HL-60/S4 treated with phorbol 12-myristate 13-acetate at 8.2 ng/mL for 4 days and 3 days (cell line): Measurements from ENCODE around the gene GRIK4.
"Not testable (repeated sequence)": the region's sequence is repeated elsewhere in the genome, so short reads cannot be mapped to it uniquely, and the experiment has no call there.

Experiments used
- in situ Hi-C: fragments of 300-500 bp; cut with MboI; formaldehyde crosslinking; loops from 2 replicates; pipeline ENCODE4 v1.15.0; 2022; ENCODE audit warnings: low sequenced_read_pairs

The GRIK4 gene

DNA sequence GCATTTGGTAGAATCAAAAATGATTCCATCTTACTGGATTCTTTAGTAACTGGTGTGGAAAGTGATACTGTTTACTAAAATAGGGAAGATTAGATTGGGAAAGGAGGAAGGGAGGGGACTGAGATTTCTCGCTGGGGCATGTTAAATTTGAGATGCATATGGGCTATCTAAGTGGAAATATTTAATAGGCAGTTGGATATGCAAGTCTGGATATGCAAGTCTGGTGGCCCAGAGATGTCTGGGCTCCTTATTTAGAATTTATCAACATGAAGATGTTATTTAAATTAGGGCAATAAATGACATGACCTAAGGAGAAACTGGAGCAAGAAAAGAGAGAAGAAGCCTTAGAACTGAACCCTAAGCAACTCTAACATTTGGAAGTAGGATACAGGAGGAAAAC lies 495.4 kb downstream of the GRIK4 start:
- in situ Hi-C loops: no loop called here

DNA sequence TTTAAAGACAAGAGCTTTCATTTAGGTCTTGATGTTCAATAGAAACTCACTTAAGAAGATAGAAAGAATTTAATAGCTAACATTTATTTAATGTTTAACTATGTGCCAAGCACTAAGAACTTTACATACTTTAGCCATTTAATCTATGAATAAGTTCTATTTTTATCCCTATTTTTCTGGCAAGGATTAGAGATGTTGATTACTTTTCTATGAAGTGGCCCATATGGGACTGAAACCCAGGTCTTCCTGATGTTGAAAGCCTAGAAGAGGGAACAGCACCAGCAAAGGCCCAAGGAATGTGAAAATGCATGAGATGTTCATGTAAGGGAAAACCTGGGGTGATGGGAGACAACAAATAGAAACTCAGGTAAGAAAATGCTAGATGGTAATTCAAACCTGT lies 497.0 kb downstream of the GRIK4 start:
- in situ Hi-C loops: no loop called here

DNA sequence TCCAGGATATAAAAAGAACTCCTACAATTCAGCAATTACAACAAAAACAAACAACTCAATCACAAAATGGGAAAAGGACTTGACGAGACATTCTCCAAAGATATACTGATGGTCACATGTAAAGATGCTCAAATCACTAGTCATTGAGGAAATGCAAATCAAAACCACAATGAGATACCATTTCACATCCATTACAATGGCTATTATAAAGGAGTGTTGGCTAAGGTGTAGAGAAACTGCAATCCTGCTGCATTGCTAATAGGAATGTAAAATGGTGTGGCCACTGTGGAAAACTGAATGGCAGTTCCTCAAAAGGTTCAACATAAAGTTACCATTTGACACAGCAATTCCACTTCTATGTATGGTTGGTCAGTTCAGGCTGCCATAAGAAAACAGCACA lies 500.5 kb downstream of the GRIK4 start:
- in situ Hi-C loops: no loop called here

DNA sequence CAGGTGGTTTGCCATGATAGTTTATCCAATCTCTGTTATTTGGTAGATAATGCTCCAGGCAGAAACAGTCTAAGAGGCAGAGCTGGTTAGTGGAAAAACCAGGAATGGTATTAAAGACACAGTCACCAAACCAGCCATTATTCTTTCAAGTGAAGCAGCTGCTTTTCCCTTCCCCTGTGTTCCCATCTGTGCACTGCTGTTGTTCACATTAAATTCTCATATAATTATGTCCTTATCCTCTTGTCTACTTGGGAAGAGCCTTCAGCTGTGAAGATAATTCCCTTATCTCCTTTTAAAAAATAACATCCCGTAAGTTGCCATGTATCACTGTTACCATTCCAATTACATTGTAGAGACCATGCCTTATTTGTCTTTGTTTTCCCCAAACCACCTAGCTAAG lies 507.2 kb downstream of the GRIK4 start:
- in situ Hi-C loops: no loop called here

DNA sequence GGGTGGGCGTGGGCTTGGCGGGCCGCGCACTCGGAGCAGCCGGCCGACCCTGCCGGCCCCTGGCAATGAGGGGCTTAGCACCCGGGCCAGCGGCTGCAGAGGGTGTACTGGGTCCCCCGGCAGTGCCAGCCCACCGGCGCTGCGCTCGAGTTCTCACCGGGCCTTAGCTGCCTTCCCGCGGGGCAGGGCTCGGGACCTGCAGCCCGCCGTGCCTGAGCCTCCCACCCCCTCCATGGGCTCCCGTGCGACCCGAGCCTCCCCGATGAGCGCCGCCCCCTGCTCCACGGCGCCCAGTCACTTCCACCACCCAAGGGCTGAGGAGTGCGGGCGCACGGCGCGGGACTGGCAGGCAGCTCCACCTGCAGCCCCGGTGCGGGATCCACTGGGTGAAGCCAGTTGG lies 510.2 kb downstream of the GRIK4 start:
- in situ Hi-C loops: not testable (repeated sequence)

DNA sequence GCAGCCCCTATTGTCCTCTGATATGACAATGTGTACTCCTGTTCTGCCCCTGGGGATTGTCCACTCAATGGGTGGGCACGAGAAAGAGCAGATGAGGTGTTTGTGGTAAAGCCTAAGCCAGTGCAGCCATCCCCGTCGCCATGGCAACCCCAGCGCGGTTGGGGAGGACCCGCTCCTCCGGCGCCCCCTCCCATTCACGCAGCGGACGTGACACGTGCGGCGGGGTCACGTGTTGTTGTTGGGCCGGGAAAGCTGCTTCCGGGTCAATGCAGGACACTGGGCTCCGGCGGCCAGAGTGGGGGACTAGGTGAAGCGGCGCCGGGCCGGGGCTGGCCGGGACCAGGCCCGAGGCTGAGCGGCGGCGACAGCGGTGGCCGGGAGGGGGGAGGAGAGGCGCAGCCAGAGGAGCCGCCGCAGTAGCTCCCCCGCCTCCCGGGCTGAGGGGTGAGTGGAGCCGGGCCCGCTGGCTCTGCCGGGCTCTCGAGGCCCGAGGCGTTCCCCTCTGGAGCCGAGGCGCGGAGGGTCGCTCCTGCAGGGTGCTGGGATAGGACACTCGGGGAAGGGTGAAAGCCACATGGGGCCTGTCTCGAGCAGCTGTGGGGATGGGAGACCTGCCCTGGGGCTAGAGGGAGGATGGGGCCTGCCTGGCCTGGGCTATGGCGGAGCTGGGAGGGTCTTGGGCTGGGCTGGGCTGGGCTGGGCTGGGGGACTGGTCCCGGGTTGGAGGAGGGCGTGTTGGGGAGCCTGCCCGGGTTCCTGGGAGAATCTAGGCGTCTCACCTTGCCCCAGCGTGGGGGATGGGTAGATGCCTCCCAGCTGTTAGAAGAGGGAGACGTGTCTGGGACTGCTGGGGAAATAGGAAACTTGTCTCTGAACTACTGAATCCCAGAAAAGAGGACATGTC lies 512.6 kb downstream of the GRIK4 start, which contains the start of gene TBCEL:
TSS of gene TBCEL (plus strand) at position 255 of the 904 bp plus-strand sequence. CDS start 21,589 bp downstream, outside the sequence.
- in situ Hi-C loops: no loop called here

DNA sequence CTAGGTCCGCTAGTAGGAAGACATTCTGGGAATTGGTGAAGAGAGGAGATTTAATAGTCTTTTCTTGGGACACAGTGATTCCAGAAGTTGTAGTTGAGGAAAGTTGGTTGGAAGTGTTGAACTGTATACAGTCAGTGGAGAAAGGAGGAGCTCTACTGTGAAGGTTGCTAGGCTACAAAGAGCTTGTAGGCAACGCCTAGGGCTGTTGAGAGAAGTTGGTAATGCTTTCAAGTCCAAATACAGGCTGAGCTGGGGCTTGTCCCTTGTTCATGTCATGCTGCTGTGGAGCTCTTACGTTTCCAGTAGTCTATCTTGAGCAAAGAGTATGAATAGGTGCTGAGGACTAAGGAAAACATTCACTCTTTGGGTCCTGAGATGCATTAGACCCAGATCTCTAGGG lies 513.4 kb downstream of the GRIK4 start:
- in situ Hi-C loops: no loop called here

DNA sequence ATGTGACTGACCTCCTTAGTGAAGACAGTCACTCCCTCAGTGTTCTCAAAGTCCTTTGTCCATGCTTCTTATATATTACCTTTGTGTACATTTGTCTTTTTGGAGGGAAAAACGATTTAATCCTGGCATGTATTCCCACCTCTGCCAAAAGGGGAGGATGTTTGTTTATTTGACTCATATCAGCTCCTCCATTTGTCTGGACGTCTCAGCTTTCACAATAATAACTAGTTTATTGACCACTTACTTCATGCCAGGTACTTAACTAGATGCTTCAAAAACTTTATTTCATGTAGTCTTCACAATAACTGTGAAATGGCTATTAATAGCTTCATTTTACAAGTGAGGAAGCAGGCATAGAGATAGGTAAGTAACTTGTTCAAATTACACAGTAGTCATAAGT lies 517.6 kb downstream of the GRIK4 start:
- in situ Hi-C loops: no loop called here

DNA sequence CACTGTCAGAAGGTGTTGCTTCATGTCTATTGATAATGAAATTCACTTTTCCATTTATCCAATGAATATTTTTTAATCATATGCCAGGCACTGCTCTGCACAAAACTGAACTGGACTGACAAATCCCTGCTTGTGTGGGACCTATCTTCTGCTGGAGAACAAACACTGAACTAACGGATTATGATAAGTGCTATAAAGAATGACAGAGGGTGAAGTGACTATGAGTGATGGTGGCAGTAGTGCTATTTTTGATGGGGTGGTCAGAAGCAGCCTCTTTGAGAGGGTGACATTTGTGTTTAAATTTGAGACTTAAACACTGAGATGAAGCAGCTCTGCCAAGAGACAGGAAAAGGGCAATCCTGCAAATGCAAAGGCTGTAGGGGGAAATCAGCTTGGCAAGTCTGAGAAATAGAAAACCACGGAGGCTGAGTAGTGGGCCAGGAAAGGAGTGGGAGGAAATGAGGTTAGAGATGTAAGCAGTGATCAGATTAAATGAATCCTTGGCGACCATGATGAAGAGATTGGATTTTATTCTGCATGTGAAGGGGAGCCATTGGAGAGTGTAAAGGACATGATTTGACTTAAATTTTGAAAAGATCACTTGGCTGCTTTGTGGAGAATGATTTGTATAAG lies 518.4 kb downstream of the GRIK4 start:
- in situ Hi-C loops: no loop called here

DNA sequence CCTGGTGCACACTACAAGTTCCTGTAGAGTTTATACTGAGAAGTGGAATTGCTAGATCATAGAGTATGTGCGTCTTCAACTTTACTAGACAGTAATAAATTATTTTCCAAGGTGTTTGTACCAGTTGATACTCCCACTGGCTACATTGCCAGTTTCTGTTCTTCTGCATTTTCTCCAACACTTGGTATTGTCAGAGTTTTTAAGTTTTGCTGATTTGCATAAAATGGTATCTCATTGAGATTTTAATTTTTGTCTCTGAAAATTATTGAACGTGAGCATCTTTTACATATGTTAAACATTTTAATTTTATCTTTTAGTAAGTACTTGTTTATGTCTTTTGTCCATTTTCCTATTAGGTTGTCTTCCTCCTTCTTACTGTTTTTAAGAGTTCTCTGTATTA lies 519.6 kb downstream of the GRIK4 start:
- in situ Hi-C loops: no loop called here

DNA sequence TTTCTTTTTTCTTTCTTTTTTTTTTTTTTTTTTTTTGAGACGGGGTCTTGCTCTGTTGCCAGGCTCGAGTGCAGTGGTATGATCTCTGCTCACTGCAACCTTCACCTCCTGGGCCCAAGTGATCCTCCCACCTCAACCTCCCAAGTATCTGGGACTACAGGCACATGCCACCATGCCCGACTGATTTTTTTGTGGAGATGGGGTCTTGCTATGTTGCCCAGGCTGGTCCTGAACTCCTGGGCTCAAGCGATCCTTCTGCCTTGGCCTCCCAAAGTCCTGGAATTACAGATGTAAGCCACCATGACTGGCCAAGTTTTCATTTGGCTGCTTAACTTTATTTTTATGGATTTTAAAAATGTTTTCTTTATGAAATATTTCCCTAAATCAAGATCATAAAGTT lies 520.1 kb downstream of the GRIK4 start:
- in situ Hi-C loops: not testable (repeated sequence)

DNA sequence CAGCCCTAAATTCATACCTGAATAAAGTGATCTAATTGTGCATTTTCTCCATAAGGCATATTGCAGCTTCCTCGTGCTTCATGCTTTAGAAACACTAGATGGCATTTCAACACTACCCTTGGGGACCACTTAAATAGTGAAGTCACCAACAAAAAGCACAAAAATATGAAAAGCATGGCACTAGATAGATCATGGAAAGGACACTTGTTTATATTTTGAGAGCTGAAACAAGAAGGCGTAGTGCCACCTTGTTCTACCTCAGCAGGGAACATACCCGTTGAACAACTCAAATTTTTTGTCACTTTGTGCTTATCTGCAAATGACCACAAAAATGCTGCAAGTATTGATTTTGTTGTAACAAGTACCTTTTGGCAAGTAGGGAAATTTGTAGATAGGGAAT lies 521.0 kb downstream of the GRIK4 start:
- in situ Hi-C loops: no loop called here

DNA sequence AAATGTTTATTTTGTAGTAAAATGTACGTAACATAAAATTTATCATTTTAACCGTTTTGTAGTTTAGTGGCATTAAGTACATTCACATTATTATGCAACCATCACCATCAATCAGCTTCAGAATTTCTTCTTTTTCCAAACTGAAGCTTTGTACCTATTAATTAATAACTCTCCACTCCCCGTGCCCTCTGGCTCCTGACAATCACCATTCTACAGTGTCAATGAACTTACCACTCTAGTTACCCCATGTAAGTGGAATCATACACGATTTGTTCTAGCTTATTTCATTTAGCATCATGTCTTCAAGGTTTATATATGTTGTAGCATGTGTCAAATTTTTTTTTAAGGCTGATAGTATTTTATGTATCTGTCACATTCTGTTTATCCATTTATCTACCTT lies 522.1 kb downstream of the GRIK4 start:
- in situ Hi-C loops: no loop called here

DNA sequence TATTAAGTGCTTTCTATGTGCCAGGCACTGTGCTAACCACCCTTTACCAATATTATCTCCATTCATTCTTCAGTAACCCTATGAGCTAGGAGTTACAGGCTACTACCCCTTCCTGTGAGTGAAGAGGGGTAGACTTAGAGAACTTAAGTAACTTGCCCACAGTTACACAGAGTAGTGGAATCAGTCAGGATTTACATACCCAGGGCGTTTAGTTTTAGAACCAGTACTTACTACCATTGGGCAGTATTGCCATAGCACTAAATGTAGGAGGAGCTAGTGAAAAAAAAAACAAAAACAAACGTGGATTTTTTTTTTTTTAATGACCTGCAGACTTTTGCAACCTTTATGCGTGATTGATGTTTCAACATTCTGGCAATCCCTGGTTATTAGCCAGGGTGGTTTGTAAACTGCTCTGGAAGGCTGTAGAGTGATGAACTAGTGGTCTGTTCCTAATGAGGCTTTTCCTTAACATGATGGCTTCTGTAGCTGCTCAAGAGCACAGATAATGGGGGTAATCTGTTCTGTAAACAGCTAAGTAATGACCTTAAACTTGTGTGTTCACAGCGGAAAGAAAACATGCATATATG lies 523.7 kb downstream of the GRIK4 start:
- in situ Hi-C loops: no loop called here

DNA sequence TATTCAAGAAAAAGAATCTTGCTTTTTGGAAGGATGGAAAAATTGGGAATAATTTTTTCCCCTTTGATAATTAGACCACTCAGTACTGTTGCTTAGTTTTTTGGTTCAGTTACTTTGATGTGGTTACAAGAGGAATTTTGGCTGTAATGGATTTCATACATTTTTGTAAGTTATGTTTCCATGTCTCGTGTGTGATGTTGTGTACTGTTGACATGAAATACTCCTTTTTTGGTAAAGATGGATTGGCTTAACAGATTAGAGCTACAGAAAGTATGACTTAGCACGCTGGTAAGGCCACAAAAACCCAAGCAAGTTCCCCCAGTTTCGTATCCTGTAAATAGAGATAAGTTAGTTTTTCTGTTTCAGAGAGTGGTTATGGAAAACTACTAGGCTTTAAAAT lies 524.2 kb downstream of the GRIK4 start:
- in situ Hi-C loops: no loop called here

DNA sequence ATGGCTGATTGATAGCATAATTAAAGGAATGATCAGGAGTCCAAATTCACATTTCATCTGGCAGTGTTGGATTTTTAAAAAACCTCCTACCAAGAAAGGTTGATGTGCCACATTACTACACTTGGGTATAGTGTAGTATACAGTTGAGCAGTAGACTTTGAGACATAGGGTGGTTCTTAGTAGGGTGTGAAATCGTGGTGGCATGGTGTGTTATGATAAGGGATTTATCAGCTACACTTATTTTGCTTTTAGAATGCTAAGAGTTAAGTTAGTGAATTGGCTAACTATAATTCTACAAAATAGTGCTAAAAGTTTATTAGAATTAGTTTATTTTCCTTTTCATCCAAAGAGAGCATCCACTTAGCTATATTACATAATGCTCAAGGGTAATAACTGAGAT lies 525.5 kb downstream of the GRIK4 start:
- in situ Hi-C loops: no loop called here
